ENCODE data around the gene ACBD4. TPM values are rescaled to one million over a fixed set of nuclear protein-coding genes. Genes with fewer than 3 reads are reported as not detected.

ACBD4 gene
- total RNA-seq, 1 donor from 2014 or later: 18.9 TPM

- intact Hi-C loops (cut with DNase I): loop anchor here (10.0 kb wide), 1 partner anchor 171 kb away; the partner anchor contains the start of gene MAP3K14
- H3K27ac ChIP-seq: peak overlapping the region; percentile 98
- no peaks in the 10 kb centered on the region for H3K9me3 ChIP-seq
- H3K4me1 ChIP-seq: peaks cover 35% of the 10 kb centered on the region
- H3K4me3 ChIP-seq: peak overlapping the region; percentile 53 to 64
- DNase-seq (ENCODE audit: extremely low spot score in 2 of 2): peak in 1 of 2 donors; percentile 96
- TF ChIP-seq POLR2A (IDR thresholded peaks at IDR 0.05): peak in 1 of 2 donors; percentile 39
- peak; percentile 73 to 86 for TF ChIP-seq POLR2AphosphoS5 (IDR thresholded peaks at IDR 0.05; ENCODE audit: insufficient read depth in 1 of 2, low read depth in 1 of 2)
- no peak for TF ChIP-seq CTCF (IDR thresholded peaks at IDR 0.05)
- H3K27me3 ChIP-seq: no peaks in the 10 kb centered on the region
- no peaks in the 10 kb centered on the region for H3K36me3 ChIP-seq
Observed at GRCh38 chr17:45143767-45144198, 8.3 kb downstream of the ACBD4 start.

GRCh38 chr17:45144199-45145034 lies 8.9 kb downstream of the ACBD4 start:
- Histone ChIP-seq H3K27me3 (no peaks in the 10 kb centered on the region), H3K4me3 (peak overlapping the region; percentile 53 to 64), H3K36me3 (no peaks in the 10 kb centered on the region), H3K4me1 (peaks cover 35% of the 10 kb centered on the region), H3K27ac (peak overlapping the region; percentile 98), H3K9me3 (no peaks in the 10 kb centered on the region)
- intact Hi-C loops (cut with DNase I): loop anchor here (10.0 kb wide), 1 partner anchor 170 kb away; the partner anchor contains the start of gene MAP3K14
- TF ChIP-seq POLR2AphosphoS5 (IDR thresholded peaks at IDR 0.05; ENCODE audit: insufficient read depth in 1 of 2, low read depth in 1 of 2) (peak in 1 of 2 donors; percentile 76), CTCF (IDR thresholded peaks at IDR 0.05) (no peak)
- peak in 1 of 2 donors; percentile 86 for DNase-seq (ENCODE audit: extremely low spot score in 2 of 2)

GRCh38 chr17:45145035-45145389 lies 9.5 kb downstream of the ACBD4 start:
- Histone ChIP-seq H3K4me3 (peak overlapping the region; percentile 53 to 64), H3K27me3 (no peaks in the 10 kb centered on the region), H3K9me3 (no peaks in the 10 kb centered on the region), H3K4me1 (peaks cover 35% of the 10 kb centered on the region), H3K27ac (peak overlapping the region; percentile 98), H3K36me3 (no peaks in the 10 kb centered on the region)
- intact Hi-C loops (cut with DNase I): loop anchor here (10.0 kb wide), 1 partner anchor 170 kb away; the partner anchor contains the start of gene MAP3K14
- no peak for TF ChIP-seq POLR2AphosphoS5 (IDR thresholded peaks at IDR 0.05; ENCODE audit: insufficient read depth in 1 of 2, low read depth in 1 of 2)
- no peak for TF ChIP-seq POLR2A (IDR thresholded peaks at IDR 0.05)
- TF ChIP-seq CTCF (IDR thresholded peaks at IDR 0.05): no peak
- DNase-seq (ENCODE audit: extremely low spot score in 2 of 2): no peak

GRCh38 chr17:45146166-45146565 lies 10.7 kb downstream of the ACBD4 start:
- intact Hi-C loops (cut with DNase I): loop anchor here (10.0 kb wide), 1 partner anchor 169 kb away; the partner anchor contains the start of gene MAP3K14
- DNase-seq (ENCODE audit: extremely low spot score in 2 of 2): no peak

More at GRCh38 chr17:45146166-45146565, 10.7 kb downstream of the ACBD4 start:
- Histone ChIP-seq H3K9me3 (no peaks in the 10 kb centered on the region), H3K4me3 (no peak overlapping the region), H3K4me1 (peaks cover 45% of the 10 kb centered on the region), H3K27ac (peak overlapping the region; percentile 99), H3K27me3 (no peaks in the 10 kb centered on the region), H3K36me3 (no peaks in the 10 kb centered on the region)
- TF ChIP-seq POLR2A (IDR thresholded peaks at IDR 0.05) (no peak), POLR2AphosphoS5 (IDR thresholded peaks at IDR 0.05; ENCODE audit: insufficient read depth in 1 of 2, low read depth in 1 of 2) (no peak), CTCF (IDR thresholded peaks at IDR 0.05) (no peak)

Measured in vagina (tissue), 2 donors.